Activated T-helper 1 cell treated with anti-CD3 and anti-CD28 coated beads, Interleukin-2, amount 50 U/mL, for 16 hours (primary cell): ENCODE measurements around the gene GTPBP10.

ENCODE experiments used
- DNase-seq, 2 donors: peaks; one replicate each; pipeline ENCODE4 v3.0.0-alpha.2; 2020; ENCODE audit warnings: low read depth in 1 of 2, low spot score in 1 of 2

The GTPBP10 gene

GRCh38 chr7:90351987-90352386, 5.5 kb downstream of the GTPBP10 start:
- DNase-seq, result no peak

GRCh38 chr7:90383422-90383821, 36.9 kb downstream of the GTPBP10 start:
- no peak for DNase-seq

- no peak for DNase-seq
These were observed 37.3 kb downstream of the GTPBP10 start for GRCh38 chr7:90383861-90384260.

- DNase-seq, result no peak
These were observed 37.9 kb downstream of the GTPBP10 start for GRCh38 chr7:90384433-90384832.

- DNase-seq, result no peak
These were observed 41.1 kb downstream of the GTPBP10 start for GRCh38 chr7:90387470-90388240.

GRCh38 chr7:90390926-90391325, 44.4 kb downstream of the GTPBP10 start:
- DNase-seq, result no peak

GRCh38 chr7:90391488-90391887, 45.0 kb downstream of the GTPBP10 start:
- no peak for DNase-seq

GRCh38 chr7:90396420-90396819, 49.9 kb downstream of the GTPBP10 start:
- no peak for DNase-seq

GRCh38 chr7:90401989-90402388, 55.5 kb downstream of the GTPBP10 start:
- no peak for DNase-seq

GRCh38 chr7:90402785-90403173, 56.3 kb downstream of the GTPBP10 start:
- DNase-seq, result no peak

- peak; percentile 18 to 48 for DNase-seq
These were observed 56.9 kb downstream of the GTPBP10 start, which contains the start of gene CLDN12 for GRCh38 chr7:90403174-90404113. Gene CLDN12 (plus strand): TSS chr7:90403461. CDS start chr7:90412677, 9,216 bp downstream.

GRCh38 chr7:90404777-90405176, 58.3 kb downstream of the GTPBP10 start:
- no peak for DNase-seq

- no peak for DNase-seq
These were observed 60.9 kb downstream of the GTPBP10 start for GRCh38 chr7:90407484-90407821.

- no peak for DNase-seq
These were observed 61.6 kb downstream of the GTPBP10 start for GRCh38 chr7:90408142-90408541.

- no peak for DNase-seq
These were observed 63.2 kb downstream of the GTPBP10 start for GRCh38 chr7:90409667-90410066.

GRCh38 chr7:90411510-90411909, 65.0 kb downstream of the GTPBP10 start:
- DNase-seq, result no peak

- no peak for DNase-seq
These were observed 66.1 kb downstream of the GTPBP10 start for GRCh38 chr7:90412458-90413184.

- DNase-seq, result no peak
These were observed 66.6 kb downstream of the GTPBP10 start for GRCh38 chr7:90413185-90413528.

- DNase-seq, result no peak
These were observed 75.1 kb downstream of the GTPBP10 start for GRCh38 chr7:90421651-90422050.

- no peak for DNase-seq
These were observed 78.2 kb downstream of the GTPBP10 start for GRCh38 chr7:90424720-90425119.

GRCh38 chr7:90425376-90425775, 78.9 kb downstream of the GTPBP10 start:
- DNase-seq, result no peak
